NT2/D1 (cell line): ENCODE measurements around the gene KRT13.
A peak's percentile ranks its signal among the peaks of the same experiment; 100 is the strongest.

Experiments
- DNase-seq: peaks from one replicate; pipeline ENCODE4 v3.0.0-alpha.2; 2011; ENCODE audit warnings: low read depth, low spot score
- H3K27me3 ChIP-seq: 2 replicates; pipeline ENCODE4 v1.6.0; 2011; ENCODE audit warnings: mild to moderate bottlenecking; ENCODE audit not compliant: insufficient read length, insufficient read depth
- H3K36me3 ChIP-seq: 2 replicates; pipeline ENCODE4 v1.6.1; 2011; ENCODE audit warnings: mild to moderate bottlenecking, low read length, mixed read lengths; ENCODE audit not compliant: insufficient read depth, insufficient read length
- H3K4me1 ChIP-seq: 2 replicates; pipeline ENCODE4 v1.5.1; 2011; ENCODE audit not compliant: insufficient read depth, insufficient read length
- H3K4me3 ChIP-seq: 2 replicates; pipeline ENCODE4 v1.5.1; 2011; ENCODE audit warnings: low read depth; ENCODE audit not compliant: insufficient read length
- H3K9ac ChIP-seq: 2 replicates; pipeline ENCODE4 v1.6.0; 2011; ENCODE audit warnings: low read depth; ENCODE audit not compliant: insufficient read length
- H3K9me3 ChIP-seq: 2 replicates; pipeline ENCODE4 v1.5.1; 2011; ENCODE audit warnings: mild to moderate bottlenecking, low read length; ENCODE audit not compliant: insufficient read depth
- SUZ12 ChIP-seq: IDR thresholded peaks from 2 replicates; pipeline ENCODE4 v1.6.1; 2011; ENCODE audit not compliant: insufficient read length, insufficient read depth; ENCODE audit errors: extremely low read depth
- YY1 ChIP-seq: IDR thresholded peaks from 2 replicates; pipeline ENCODE4 v1.6.1; 2011; ENCODE audit not compliant: insufficient read length, insufficient read depth
- ZNF274 ChIP-seq: IDR thresholded peaks from 2 replicates; pipeline ENCODE4 v1.6.1; 2011; ENCODE audit warnings: mild to moderate bottlenecking, low read depth, low read length

Gene KRT13

GRCh38 chr17:41522301-41523224, 17.2 kb upstream of the KRT13 start:
- Histone ChIP-seq H3K36me3 (peaks cover 41% of the 10 kb centered on the region), H3K4me3 (no peak overlapping the region), H3K9me3 (no peaks in the 10 kb centered on the region), H3K27me3 (no peaks in the 10 kb centered on the region), H3K9ac (peak overlapping the region; percentile 8), H3K4me1 (peaks cover 24% of the 10 kb centered on the region)
- DNase-seq = no peak
- TF ChIP-seq YY1 (no peak), ZNF274 (no peak), SUZ12 (no peak)

GRCh38 chr17:41521574-41522261, 16.3 kb upstream of the KRT13 start:
- Histone ChIP-seq H3K36me3 (peaks cover 37% of the 10 kb centered on the region), H3K4me3 (no peak overlapping the region), H3K9me3 (no peaks in the 10 kb centered on the region), H3K9ac (no peak overlapping the region), H3K27me3 (no peaks in the 10 kb centered on the region), H3K4me1 (peaks cover 28% of the 10 kb centered on the region)
- TF ChIP-seq ZNF274 = no peak
- no peak for TF ChIP-seq SUZ12
- TF ChIP-seq YY1 = no peak
- no peak for DNase-seq

GRCh38 chr17:41520821-41521521, 15.6 kb upstream of the KRT13 start:
- no peak for TF ChIP-seq ZNF274
- TF ChIP-seq YY1 = no peak
- no peak for TF ChIP-seq SUZ12
- H3K9me3 ChIP-seq = no peaks in the 10 kb centered on the region
- no peak for DNase-seq
- no peaks in the 10 kb centered on the region for H3K27me3 ChIP-seq
- no peak overlapping the region for H3K9ac ChIP-seq
- peaks cover 28% of the 10 kb centered on the region for H3K4me1 ChIP-seq
- no peak overlapping the region for H3K4me3 ChIP-seq
- H3K36me3 ChIP-seq = peaks cover 35% of the 10 kb centered on the region

GRCh38 chr17:41519501-41520224, 14.3 kb upstream of the KRT13 start:
- Histone ChIP-seq H3K9me3 (no peaks in the 10 kb centered on the region), H3K27me3 (no peaks in the 10 kb centered on the region), H3K36me3 (peaks cover 28% of the 10 kb centered on the region), H3K4me1 (peaks cover 28% of the 10 kb centered on the region), H3K4me3 (no peak overlapping the region), H3K9ac (no peak overlapping the region)
- TF ChIP-seq YY1 (no peak), ZNF274 (no peak), SUZ12 (no peak)
- DNase-seq = no peak

GRCh38 chr17:41518789-41519449, 13.5 kb upstream of the KRT13 start, which contains the start of gene KRT15:
Gene KRT15 (minus strand): TSS chr17:41518890. CDS start chr17:41518827, 63 bp downstream.
- Histone ChIP-seq H3K27me3 (no peaks in the 10 kb centered on the region), H3K4me1 (peaks cover 28% of the 10 kb centered on the region), H3K9me3 (no peaks in the 10 kb centered on the region), H3K9ac (no peak within 1 kb of the TSS), H3K36me3 (peaks cover 20% of the 10 kb centered on the region), H3K4me3 (no peak within 1 kb of the TSS)
- TF ChIP-seq ZNF274 (no peak), SUZ12 (no peak), YY1 (no peak)
- no peak for DNase-seq

- Histone ChIP-seq H3K36me3 (peaks cover 11% of the 10 kb centered on the region), H3K4me3 (no peak overlapping the region), H3K9ac (no peak overlapping the region), H3K4me1 (peaks cover 28% of the 10 kb centered on the region), H3K27me3 (no peaks in the 10 kb centered on the region), H3K9me3 (no peaks in the 10 kb centered on the region)
- no peak for DNase-seq
- TF ChIP-seq SUZ12 = no peak
- no peak for TF ChIP-seq YY1
- TF ChIP-seq ZNF274 = no peak
Observed at GRCh38 chr17:41518031-41518430, 12.6 kb upstream of the KRT13 start.
